Activated CD8-positive, alpha-beta T cell treated with anti-CD3 and anti-CD28 coated beads, Interleukin-2, amount 10 ng/mL, durations not matched to agents 7 days and 5 days (primary cell): ENCODE measurements around the gene ANKRD27. TPM values are rescaled to one million over a fixed set of nuclear protein-coding genes. Genes with fewer than 3 reads are reported as not detected.
"Not testable (repeated sequence)": the region's sequence is repeated elsewhere in the genome, so short reads cannot be mapped to it uniquely, and the experiment has no call there.

Experiments
- ATAC-seq: fragments of 150-1000 bp; cut with Tn5 transposase; one replicate; pipeline ENCODE4 v1.10.0; 2021; ENCODE audit warnings: moderate library complexity
- CTCF ChIA-PET: fragments of 350-600 bp; sonication (Branson Sonifier 250); formaldehyde crosslinking; loops from one replicate; lab custom pipeline; 2021; ENCODE audit warnings: antibody characterized with exemption; lab: Charles Lee
- POLR2A ChIA-PET: fragments of 350-600 bp; sonication (Branson Sonifier 250); formaldehyde crosslinking; loops from one replicate; lab custom pipeline; 2021; ENCODE audit warnings: antibody characterized with exemption; lab: Charles Lee
- DNase-seq: peaks from one replicate; pipeline ENCODE4 v3.0.0-alpha.2; 2020
- H3K27ac Mint-ChIP-seq: one replicate; pipeline ENCODE4 v1.8.0; 2021; ENCODE audit warnings: mild to moderate bottlenecking, mixed read lengths
- H3K27me3 Mint-ChIP-seq: one replicate; pipeline ENCODE4 v1.8.0; 2021; ENCODE audit warnings: low read depth, mixed read lengths
- H3K36me3 Mint-ChIP-seq: one replicate; pipeline ENCODE4 v1.8.0; 2021; ENCODE audit warnings: low read depth, mixed read lengths
- H3K4me1 Mint-ChIP-seq: one replicate; pipeline ENCODE4 v1.8.0; 2021; ENCODE audit warnings: low read depth, mixed read lengths
- H3K4me3 Mint-ChIP-seq: one replicate; pipeline ENCODE4 v1.8.0; 2021; ENCODE audit warnings: mild to moderate bottlenecking, mixed read lengths
- H3K9me3 Mint-ChIP-seq: one replicate; pipeline ENCODE4 v1.8.0; 2022; ENCODE audit warnings: mixed read lengths; ENCODE audit not compliant: insufficient read depth
- total RNA-seq, 2 experiments: library from RNA; stranded (reverse); gene quantifications; one replicate each; pipeline ENCODE4 v1.2.3, GENCODE V29; 2021

The ANKRD27 gene
- total RNA-seq, 2 experiments from 2014 or later, result 45.1 to 45.3 TPM

DNA sequence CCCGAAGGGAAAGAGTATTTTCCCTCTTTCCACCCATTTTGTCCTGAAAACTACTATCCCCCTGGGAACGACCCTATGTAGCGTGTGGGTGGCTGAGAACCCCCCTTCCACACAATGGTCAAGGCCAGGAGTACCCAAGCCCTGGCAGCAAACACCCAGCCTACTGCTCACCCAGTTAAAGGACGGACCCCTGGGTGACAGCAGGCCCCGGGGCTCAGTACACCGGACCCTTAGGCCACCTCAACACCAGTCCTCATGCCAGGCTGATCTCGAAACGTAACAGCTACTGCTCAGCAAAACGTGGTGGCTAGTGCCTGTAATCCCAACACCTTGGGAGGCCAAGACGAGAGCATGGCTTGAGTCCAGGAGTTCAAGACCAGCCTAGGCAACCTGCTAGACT, 1.4 kb downstream of the ANKRD27 start:
- CTCF ChIA-PET, result interaction anchor here (1.2 to 1.8 kb wide), 3 partner anchors 9 to 404 kb away, joined by 3 to 6 read pairs (median 3); no protein-coding TSS in a partner anchor
- ATAC-seq, result no peak
- Mint-ChIP-seq H3K27me3 (peaks cover 17% of the 10 kb centered on the region), H3K4me1 (peaks cover 50% of the 10 kb centered on the region), H3K9me3 (no peaks in the 10 kb centered on the region), H3K4me3 (peak overlapping the region; percentile 90), H3K36me3 (peaks cover 5% of the 10 kb centered on the region), H3K27ac (no peak overlapping the region)
- no peak for DNase-seq
- POLR2A ChIA-PET, result interaction anchor here (2.2 kb wide), 1 partner anchor 18 kb away, joined by 14 read pairs; the partner anchor contains the start of gene NUDT19

DNA sequence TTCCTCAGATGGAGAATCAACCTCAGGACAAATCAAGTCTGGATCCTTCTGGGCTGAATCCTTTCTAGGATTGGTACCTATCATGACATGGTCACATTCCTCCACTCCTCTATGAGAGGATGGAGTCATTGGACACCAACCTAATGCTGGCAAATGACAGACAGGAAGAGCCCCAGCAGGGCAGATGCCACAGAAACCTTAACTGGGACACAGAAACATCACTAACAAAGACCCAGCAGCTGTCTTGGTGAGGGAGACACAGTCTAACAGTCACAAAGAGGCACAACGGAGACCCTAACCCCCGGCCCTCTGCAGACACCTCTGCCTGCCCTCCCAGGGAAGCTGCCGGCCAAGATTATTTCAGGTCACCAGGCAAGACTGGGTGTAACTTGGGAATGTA, 2.1 kb downstream of the ANKRD27 start:
- H3K36me3 Mint-ChIP-seq, result peaks cover 5% of the 10 kb centered on the region
- CTCF ChIA-PET, result interaction anchor here (1.2 to 1.5 kb wide), 2 partner anchors 304 to 405 kb away, joined by 3 read pairs; no protein-coding TSS in a partner anchor
- DNase-seq (no peak), ATAC-seq (no peak)
- H3K4me1 Mint-ChIP-seq, result peaks cover 50% of the 10 kb centered on the region
- no peak overlapping the region for H3K27ac Mint-ChIP-seq
- H3K4me3 Mint-ChIP-seq, result peak overlapping the region; percentile 51
- H3K9me3 Mint-ChIP-seq, result no peaks in the 10 kb centered on the region
- POLR2A ChIA-PET, result no interaction called here
- H3K27me3 Mint-ChIP-seq, result peaks cover 15% of the 10 kb centered on the region

DNA sequence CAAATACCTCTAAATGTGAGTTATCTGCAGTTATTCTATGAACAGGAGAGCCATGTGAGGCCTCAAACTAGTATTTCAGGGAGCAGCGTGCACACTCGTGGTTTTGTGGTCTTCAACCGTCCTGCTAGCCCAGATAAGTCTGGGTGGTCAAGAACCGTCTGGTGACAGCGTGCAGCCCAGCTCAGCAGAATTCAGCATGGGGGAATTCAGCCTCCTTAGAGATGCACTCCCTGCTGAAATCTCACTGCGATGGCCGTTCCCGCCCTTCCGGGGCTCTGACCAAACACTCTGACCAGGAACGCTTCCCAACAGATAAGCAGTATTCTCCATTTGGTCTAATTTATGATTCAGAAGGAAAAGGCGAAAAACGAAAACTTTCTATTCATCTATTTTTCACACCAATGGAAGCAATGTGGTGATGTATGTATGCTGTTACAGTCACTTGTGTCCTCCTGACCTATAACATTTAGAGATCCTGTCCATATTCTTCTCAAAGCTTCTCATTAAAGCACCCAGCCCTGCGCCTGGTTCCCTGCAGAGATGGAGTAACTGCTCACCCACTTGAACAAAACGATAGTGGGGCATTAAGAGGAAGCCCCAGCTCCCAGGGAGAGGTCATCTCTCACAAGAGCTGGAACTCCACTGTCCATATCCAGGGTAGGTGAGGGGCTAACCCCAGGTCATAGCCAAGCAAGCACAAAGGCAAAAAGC, 2.9 kb downstream of the ANKRD27 start:
- no peaks in the 10 kb centered on the region for H3K9me3 Mint-ChIP-seq
- ATAC-seq, result no peak
- no peak overlapping the region for H3K4me3 Mint-ChIP-seq
- peaks cover 5% of the 10 kb centered on the region for H3K36me3 Mint-ChIP-seq
- no peak for DNase-seq
- peaks cover 8% of the 10 kb centered on the region for H3K27me3 Mint-ChIP-seq
- H3K27ac Mint-ChIP-seq, result no peak overlapping the region
- POLR2A ChIA-PET, result no interaction called here
- CTCF ChIA-PET, result interaction anchor here (1.5 kb wide), 1 partner anchor 305 kb away, joined by 3 read pairs; no protein-coding TSS in a partner anchor
- H3K4me1 Mint-ChIP-seq, result peaks cover 43% of the 10 kb centered on the region

DNA sequence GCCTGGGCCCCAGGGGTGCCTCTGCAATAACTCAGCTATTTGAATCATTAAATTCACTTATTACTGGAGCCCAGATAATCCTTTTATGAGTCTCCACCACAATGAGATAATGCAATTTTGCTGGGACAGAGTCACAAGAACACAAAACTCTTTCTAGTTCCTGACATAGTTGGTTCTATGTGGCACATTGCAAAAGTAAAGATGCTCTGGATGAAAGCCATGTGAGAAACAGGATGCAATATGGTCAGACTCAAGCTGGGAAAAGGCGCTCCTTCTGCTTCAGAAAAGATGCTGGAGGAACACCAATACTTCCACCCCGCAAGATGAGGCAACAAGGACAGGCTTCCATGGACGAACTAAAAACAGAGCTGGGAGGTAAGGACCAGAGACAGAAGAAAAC, 5.7 kb downstream of the ANKRD27 start:
- Mint-ChIP-seq H3K4me3 (no peak overlapping the region), H3K4me1 (peaks cover 38% of the 10 kb centered on the region), H3K9me3 (no peaks in the 10 kb centered on the region), H3K36me3 (peaks cover 8% of the 10 kb centered on the region), H3K27ac (no peak overlapping the region), H3K27me3 (peaks cover 2% of the 10 kb centered on the region)
- DNase-seq (no peak), ATAC-seq (no peak)
- ChIA-PET POLR2A (no interaction called here), CTCF (no interaction called here)

DNA sequence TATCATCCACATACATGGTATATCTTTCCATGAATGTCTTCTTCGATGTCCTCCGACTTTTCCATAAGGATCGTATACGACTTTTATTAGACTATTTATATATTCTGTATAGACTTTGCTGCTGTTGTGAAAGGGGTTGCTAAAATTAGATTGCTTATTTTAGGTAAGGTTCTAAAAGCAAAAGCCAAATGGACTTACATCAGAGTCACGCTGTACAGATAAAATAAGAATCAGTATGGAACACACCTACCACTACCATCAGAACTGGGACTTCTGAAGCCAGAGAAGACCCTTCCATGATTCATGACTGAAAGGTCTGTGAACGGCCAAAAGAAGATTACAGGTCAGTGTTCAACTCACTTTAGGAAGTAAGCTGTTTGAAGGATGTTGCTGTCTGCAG, 8.9 kb downstream of the ANKRD27 start:
- Mint-ChIP-seq H3K4me1 (peaks cover 23% of the 10 kb centered on the region), H3K27ac (no peak overlapping the region), H3K4me3 (no peak overlapping the region), H3K27me3 (no peaks in the 10 kb centered on the region), H3K9me3 (no peaks in the 10 kb centered on the region), H3K36me3 (peaks cover 4% of the 10 kb centered on the region)
- ATAC-seq (no peak), DNase-seq (no peak)
- ChIA-PET CTCF (interaction anchor here (1.7 kb wide), 1 partner anchor 9 kb away, joined by 6 read pairs; the partner anchor contains the start of gene ANKRD27), POLR2A (no interaction called here)

DNA sequence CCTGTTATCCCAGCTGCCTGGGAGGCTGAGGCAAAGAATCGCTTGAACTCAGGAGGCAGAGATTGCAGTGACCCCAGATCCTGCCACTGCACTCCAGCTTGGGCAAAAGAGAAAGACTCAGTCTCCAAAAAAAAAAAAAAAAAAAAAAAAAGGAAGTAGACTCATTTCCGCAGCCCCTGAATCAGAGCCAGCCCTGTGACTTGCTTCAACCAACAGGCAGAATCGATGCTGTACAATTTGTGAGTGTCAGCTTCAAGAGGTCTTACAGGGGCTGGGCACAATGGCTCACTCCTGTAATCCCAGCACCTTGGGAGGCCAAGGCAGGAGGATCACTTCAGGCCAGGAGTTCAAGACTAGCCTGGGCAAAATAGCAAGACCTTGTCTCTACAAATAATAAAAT, 12.8 kb downstream of the ANKRD27 start:
- ATAC-seq (no peak), DNase-seq (peak; percentile 28)
- no peak overlapping the region for H3K4me3 Mint-ChIP-seq
- no peaks in the 10 kb centered on the region for H3K9me3 Mint-ChIP-seq
- peaks cover 12% of the 10 kb centered on the region for H3K4me1 Mint-ChIP-seq
- POLR2A ChIA-PET, result interaction anchor here (0.6 kb wide), 1 partner anchor 258 kb away, joined by 3 read pairs; no protein-coding TSS in a partner anchor
- peaks cover 4% of the 10 kb centered on the region for H3K36me3 Mint-ChIP-seq
- no peaks in the 10 kb centered on the region for H3K27me3 Mint-ChIP-seq
- CTCF ChIA-PET, result no interaction called here
- peak overlapping the region; percentile 46 for H3K27ac Mint-ChIP-seq

DNA sequence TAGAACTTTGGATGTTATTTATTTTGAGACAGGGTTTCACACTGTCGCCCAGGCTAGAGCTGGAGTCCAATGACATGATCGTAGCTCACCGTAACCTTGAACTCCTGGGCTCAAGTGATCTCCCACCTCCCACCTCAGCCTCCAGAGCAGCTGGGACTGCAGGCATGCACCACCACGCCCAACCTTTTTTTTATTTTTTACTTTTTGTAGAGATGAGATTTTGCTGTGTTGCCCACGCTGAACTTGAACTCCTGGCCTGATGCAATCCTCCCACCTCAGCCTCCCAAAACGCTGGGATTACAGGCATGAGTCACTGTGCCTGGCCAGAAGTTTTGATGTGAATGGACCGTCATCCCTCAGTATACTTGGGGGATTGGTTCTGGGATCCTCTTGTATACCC, 13.7 kb downstream of the ANKRD27 start:
- ChIA-PET CTCF (no interaction called here), POLR2A (interaction anchor here (0.6 to 0.7 kb wide), 2 partner anchors 195 to 283 kb away, joined by 3 read pairs; no protein-coding TSS in a partner anchor)
- Mint-ChIP-seq H3K36me3 (peaks cover 6% of the 10 kb centered on the region), H3K9me3 (no peaks in the 10 kb centered on the region), H3K27me3 (no peaks in the 10 kb centered on the region), H3K4me1 (peaks cover 12% of the 10 kb centered on the region), H3K4me3 (no peak overlapping the region), H3K27ac (no peak overlapping the region)
- DNase-seq, result no peak
- ATAC-seq, result no peak

DNA sequence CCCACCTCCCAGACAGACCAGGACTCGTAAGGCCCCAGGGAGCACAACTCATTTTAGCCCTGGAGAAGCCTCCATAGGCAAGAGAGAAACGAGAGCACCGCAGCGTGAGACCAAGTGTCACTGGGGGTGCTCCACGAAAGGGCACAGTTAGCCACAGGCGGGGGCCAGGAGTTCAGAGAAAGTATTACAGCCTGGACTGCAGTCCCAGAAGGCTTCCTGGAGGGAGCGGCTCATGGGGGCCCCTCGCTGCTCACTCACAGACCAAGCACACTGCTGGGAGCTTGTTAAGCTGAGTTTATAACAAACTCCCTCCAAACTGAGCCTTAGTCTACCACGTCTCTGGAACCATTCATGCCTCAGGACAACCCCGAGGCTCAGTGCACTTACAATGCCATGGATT, 16.5 kb downstream of the ANKRD27 start:
- no peak overlapping the region for H3K4me3 Mint-ChIP-seq
- no peaks in the 10 kb centered on the region for H3K27me3 Mint-ChIP-seq
- POLR2A ChIA-PET, result no interaction called here
- DNase-seq, result no peak
- CTCF ChIA-PET, result no interaction called here
- no peak overlapping the region for H3K27ac Mint-ChIP-seq
- H3K9me3 Mint-ChIP-seq, result no peaks in the 10 kb centered on the region
- H3K4me1 Mint-ChIP-seq, result peaks cover 12% of the 10 kb centered on the region
- no peak for ATAC-seq
- peaks cover 13% of the 10 kb centered on the region for H3K36me3 Mint-ChIP-seq

DNA sequence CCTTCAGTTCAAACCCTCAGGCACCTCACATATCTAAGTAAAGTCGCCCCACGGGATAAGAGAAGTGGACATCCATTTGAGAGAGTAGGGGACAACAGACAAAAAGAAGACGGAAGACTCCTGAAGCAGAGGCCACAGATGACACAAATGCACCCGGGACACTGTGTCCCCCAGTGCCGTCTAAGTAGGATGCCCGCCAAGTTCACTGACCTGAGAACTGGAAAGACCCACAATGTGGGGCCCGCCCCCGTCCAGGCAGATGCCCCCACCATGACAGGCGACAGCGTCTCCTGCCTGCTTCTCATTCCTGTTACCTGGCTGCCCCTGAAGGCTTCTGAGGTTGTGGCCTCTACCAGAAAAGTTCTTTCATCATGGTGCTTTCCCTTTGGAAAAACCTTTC, 16.9 kb downstream of the ANKRD27 start:
- ChIA-PET CTCF (no interaction called here), POLR2A (no interaction called here)
- no peak for ATAC-seq
- Mint-ChIP-seq H3K9me3 (no peaks in the 10 kb centered on the region), H3K27me3 (no peaks in the 10 kb centered on the region), H3K36me3 (peaks cover 13% of the 10 kb centered on the region), H3K27ac (no peak overlapping the region), H3K4me3 (no peak overlapping the region), H3K4me1 (peaks cover 8% of the 10 kb centered on the region)
- no peak for DNase-seq

DNA sequence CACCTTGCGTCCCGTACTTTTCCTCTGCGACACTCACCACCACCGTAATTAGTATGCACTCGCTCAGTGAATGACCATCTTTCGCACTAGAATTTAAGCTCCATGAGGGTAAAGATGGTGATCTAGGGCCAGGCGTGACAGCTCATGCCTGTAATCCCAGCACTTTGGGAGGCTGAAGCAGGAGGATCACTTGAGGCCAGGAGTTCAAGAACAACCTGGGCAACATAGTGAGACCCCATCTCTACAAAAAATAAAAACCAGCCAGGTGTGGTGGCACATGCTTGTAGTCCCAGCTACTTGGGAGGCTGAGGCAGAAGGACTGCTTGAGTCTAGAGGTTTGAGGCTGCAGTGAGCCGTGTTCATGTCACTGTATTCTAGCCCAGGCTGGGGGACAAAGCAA, 18.6 kb downstream of the ANKRD27 start:
- H3K4me1 Mint-ChIP-seq, H3K9me3 Mint-ChIP-seq, POLR2A ChIA-PET, H3K27me3 Mint-ChIP-seq, H3K4me3 Mint-ChIP-seq, DNase-seq, ATAC-seq, H3K27ac Mint-ChIP-seq: not testable (repeated sequence)
- CTCF ChIA-PET, result interaction anchor here (1.0 kb wide), 1 partner anchor 17 kb away, joined by 3 read pairs; no protein-coding TSS in a partner anchor
- H3K36me3 Mint-ChIP-seq, result peaks cover 15% of the 10 kb centered on the region

DNA sequence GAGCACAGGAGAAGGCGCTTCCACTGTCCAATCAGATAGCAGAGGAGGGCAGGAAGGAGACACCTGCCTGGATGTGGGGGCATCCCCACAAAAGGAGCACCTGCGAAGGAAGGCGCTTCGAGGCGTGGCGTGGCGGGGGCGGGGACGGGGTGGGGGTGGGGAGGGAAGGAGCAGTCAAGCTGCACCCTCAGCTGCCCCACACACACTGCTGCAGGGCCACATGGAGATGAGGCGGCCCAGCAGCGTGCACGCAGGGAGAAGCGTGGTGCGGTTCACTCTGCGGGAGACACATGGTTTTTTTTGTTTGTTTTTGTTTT, 21.4 kb downstream of the ANKRD27 start:
- no peak overlapping the region for H3K4me3 Mint-ChIP-seq
- ChIA-PET POLR2A (no interaction called here), CTCF (no interaction called here)
- peaks cover 27% of the 10 kb centered on the region for H3K36me3 Mint-ChIP-seq
- no peaks in the 10 kb centered on the region for H3K27me3 Mint-ChIP-seq
- H3K27ac Mint-ChIP-seq, result no peak overlapping the region
- DNase-seq, result no peak
- H3K9me3 Mint-ChIP-seq, result no peaks in the 10 kb centered on the region
- H3K4me1 Mint-ChIP-seq, result no peaks in the 10 kb centered on the region
- ATAC-seq, result no peak

DNA sequence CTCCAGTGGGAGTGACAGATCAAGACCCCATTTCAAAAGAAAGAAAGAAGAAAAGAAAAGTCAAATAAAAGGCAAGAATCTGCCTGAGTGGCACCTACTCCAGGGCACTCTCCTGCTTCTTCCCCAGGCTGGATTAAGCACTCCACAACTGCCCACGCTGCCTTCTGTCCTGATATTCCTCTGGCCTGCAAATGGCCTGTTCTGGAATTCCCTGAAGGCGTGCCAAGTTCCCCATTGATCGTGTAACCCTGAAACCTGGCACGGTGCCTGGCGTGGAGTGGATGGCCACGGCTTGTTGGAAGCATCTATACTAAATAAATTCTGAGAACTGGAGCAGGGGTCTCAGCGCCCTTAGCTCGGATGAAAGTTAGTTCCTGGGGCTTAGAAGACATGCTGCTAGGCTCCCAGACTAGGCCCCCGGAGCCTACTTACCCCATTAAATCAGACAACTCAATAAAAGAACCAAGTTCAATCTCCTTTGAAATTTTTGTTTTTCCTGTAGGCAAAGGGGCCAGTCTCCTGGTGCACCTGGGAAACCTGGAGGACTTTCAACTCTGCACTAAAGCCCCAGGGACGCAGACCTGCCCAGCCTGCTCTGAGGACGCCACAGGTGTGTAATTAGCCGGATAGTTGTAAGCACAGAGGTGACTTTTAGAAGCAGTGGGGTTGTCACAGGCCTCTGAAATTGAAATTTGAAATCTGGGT, 21.9 kb downstream of the ANKRD27 start:
- H3K9me3 Mint-ChIP-seq, result no peaks in the 10 kb centered on the region
- H3K4me1 Mint-ChIP-seq, result peaks cover 4% of the 10 kb centered on the region
- H3K4me3 Mint-ChIP-seq, result no peak overlapping the region
- ChIA-PET CTCF (no interaction called here), POLR2A (no interaction called here)
- no peak overlapping the region for H3K27ac Mint-ChIP-seq
- ATAC-seq, result no peak
- H3K36me3 Mint-ChIP-seq, result peaks cover 31% of the 10 kb centered on the region
- no peaks in the 10 kb centered on the region for H3K27me3 Mint-ChIP-seq
- no peak for DNase-seq
